GM19467 (cell line): ENCODE results near the gene NOL4L.
"Not testable (repeated sequence)": the region's sequence is repeated elsewhere in the genome, so short reads cannot be mapped to it uniquely, and the experiment has no call there.

ENCODE experiments used
- ATAC-seq: cut with Tn5 transposase; IDR thresholded peaks from one replicate; pipeline ENCODE4 v1.9.1; 2021; ENCODE audit warnings: mild to moderate bottlenecking, moderate library complexity; ENCODE audit not compliant: unreplicated experiment

NOL4L gene

GRCh38 chr20:32597714-32598113 lies 12.6 kb upstream of the NOL4L start:
- no peak for ATAC-seq

- no peak for ATAC-seq
These were observed 11.6 kb upstream of the NOL4L start for GRCh38 chr20:32596681-32597252.

GRCh38 chr20:32595143-32595542 lies 10.0 kb upstream of the NOL4L start:
- ATAC-seq, result no peak

GRCh38 chr20:32594669-32595068 lies 9.5 kb upstream of the NOL4L start:
- not testable (repeated sequence) for ATAC-seq

GRCh38 chr20:32594204-32594603 lies 9.1 kb upstream of the NOL4L start:
- ATAC-seq, result no peak

- ATAC-seq, result not testable (repeated sequence)
These were observed 7.5 kb upstream of the NOL4L start for GRCh38 chr20:32592616-32593015.

GRCh38 chr20:32592022-32592421 lies 6.9 kb upstream of the NOL4L start:
- no peak for ATAC-seq

- no peak for ATAC-seq
These were observed 4.6 kb upstream of the NOL4L start for GRCh38 chr20:32589769-32590168.

GRCh38 chr20:32589256-32589655 lies 4.1 kb upstream of the NOL4L start:
- ATAC-seq, result no peak

- no peak for ATAC-seq
These were observed 2.9 kb upstream of the NOL4L start for GRCh38 chr20:32588040-32588439.

GRCh38 chr20:32586291-32586690 lies 1.2 kb upstream of the NOL4L start:
- ATAC-seq, result no peak

- ATAC-seq, result no peak
These were observed 524 bp upstream of the NOL4L start for GRCh38 chr20:32585586-32586127.

GRCh38 chr20:32583581-32584070 lies 1.5 kb downstream of the NOL4L start:
- no peak for ATAC-seq

GRCh38 chr20:32582659-32583580 lies 2.2 kb downstream of the NOL4L start:
- no peak for ATAC-seq

GRCh38 chr20:32581839-32582658 lies 3.1 kb downstream of the NOL4L start:
- no peak for ATAC-seq

- no peak for ATAC-seq
These were observed 3.9 kb downstream of the NOL4L start for GRCh38 chr20:32580970-32581838.

- ATAC-seq, result no peak
These were observed 4.7 kb downstream of the NOL4L start for GRCh38 chr20:32580219-32580969.

GRCh38 chr20:32578840-32579390 lies 6.2 kb downstream of the NOL4L start:
- ATAC-seq, result no peak

GRCh38 chr20:32578062-32578461 lies 7.1 kb downstream of the NOL4L start:
- ATAC-seq, result not testable (repeated sequence)
